Fibroblast of skin of abdomen (primary cell): ENCODE results near the gene PRKCE.

ENCODE experiments used
- DNase-seq: peaks from one replicate; pipeline ENCODE4 v3.0.0-alpha.2; 2013

The PRKCE gene

DNA sequence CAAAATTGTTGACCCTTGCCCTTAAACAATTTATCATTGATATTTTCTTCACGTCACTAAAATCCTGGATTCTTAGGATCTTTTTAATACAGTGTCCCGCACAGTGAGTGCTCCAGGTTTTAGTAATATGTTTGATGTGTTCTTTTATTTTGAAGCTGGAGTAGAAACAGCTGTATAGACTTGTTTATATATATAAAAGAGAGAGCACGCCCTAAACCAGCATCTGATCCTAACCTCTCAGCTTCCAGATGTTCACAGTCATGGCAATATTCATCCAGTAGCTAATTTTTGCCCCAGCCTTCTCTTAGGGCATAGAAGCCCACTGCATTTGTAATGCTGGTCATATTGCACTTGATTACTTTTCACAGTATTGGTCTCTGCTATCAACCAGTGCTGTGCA is 475.7 kb downstream of the PRKCE start:
- DNase-seq, result no peak

DNA sequence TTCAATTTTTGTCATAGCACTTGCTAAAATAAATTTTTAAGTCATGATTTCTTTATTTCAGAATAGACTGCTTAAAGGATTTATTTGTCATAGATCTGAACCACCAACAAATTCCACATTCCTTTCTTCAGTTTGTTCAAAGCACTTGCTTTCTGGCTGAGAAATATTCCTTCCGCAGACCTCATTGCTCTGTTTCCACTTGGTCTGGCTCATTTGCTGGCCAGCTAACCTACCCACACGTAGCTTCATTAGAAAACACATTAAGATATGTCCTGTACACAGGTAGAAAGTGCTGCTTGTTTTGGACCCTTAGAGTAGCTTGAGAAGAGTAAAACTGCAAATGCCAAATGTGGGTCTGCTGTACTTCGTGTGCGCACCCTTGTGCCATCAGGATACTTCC is 479.0 kb downstream of the PRKCE start:
- DNase-seq, result no peak

- no peak for DNase-seq
These were observed 481.5 kb downstream of the PRKCE start for GRCh38 chr2:46132996-46133395.

GRCh38 chr2:46134531-46135227 is 483.2 kb downstream of the PRKCE start:
- DNase-seq, result peak; percentile 42

DNA sequence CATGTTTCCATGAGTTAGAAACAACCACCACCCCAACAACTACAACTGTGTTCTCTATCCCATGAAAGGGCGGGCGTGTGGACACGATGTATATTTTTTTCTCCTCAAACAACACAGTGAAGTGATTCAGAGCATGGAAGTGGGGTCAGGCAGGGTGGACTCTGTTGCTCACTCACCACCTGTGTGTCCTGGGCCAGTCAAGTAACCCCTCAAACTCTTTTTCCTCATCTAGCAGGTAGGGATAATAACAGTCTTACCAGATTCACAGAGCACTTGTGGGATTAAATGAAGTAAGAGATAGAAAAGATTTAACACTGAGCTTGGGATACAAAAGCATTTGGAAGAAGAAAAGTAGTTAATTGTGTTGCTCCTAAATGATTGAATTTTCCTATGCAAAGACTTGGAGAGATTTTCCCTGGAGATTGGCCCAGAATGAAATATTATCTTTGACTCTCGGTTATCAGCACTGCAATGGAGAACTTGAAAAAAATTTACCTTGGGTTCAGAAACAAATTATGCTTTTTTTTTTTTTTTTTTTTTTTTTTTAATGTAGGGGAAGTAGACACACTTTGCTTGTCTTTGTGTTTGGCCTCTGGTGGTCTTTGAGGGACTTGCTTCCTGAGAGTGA is 483.9 kb downstream of the PRKCE start:
- DNase-seq, result no peak

GRCh38 chr2:46135958-46136357 is 484.5 kb downstream of the PRKCE start:
- DNase-seq, result peak; percentile 16

GRCh38 chr2:46136481-46136880 is 485.0 kb downstream of the PRKCE start:
- DNase-seq, result no peak

- DNase-seq, result no peak
These were observed 485.5 kb downstream of the PRKCE start for GRCh38 chr2:46136953-46137352.

GRCh38 chr2:46142546-46143428 is 491.3 kb downstream of the PRKCE start:
- DNase-seq, result no peak

- no peak for DNase-seq
These were observed 492.1 kb downstream of the PRKCE start for GRCh38 chr2:46143429-46144132.

- no peak for DNase-seq
These were observed 492.8 kb downstream of the PRKCE start for GRCh38 chr2:46144133-46144800.

DNA sequence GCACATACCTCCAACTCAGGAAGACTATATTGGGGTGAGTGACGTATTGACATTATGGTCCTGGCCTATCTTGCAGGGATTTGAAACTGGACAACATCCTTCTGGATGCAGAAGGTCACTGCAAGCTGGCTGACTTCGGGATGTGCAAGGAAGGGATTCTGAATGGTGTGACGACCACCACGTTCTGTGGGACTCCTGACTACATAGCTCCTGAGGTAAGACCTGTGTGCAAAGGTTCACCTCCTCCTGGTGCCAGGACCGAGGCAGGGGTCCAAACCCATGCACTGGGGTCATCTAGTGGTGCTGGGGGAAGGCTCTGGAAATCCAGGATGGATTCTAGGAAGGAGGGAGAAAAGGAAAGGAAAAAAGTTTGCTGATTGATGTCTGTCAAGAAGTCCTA is 493.5 kb downstream of the PRKCE start:
- no peak for DNase-seq

DNA sequence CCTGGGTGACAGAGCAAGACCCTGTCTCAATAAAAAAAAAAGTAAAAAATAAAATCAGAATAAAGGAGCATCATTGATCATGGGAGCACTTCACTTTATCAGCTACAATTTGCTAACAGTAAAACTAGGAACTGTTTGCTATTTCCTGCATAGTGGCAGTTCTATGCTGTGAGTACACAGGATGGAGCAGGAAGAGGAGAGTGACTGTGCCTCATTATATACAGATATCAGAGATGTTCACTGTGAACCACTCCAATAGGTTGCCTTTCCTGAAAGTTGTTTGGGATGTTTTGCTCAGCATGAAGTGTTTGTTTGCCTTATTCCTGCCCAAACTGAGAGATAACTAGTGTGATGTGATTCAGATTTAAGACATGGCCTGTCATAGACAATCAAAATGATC is 494.4 kb downstream of the PRKCE start:
- no peak for DNase-seq

GRCh38 chr2:46146866-46147502 is 495.5 kb downstream of the PRKCE start:
- no peak for DNase-seq

DNA sequence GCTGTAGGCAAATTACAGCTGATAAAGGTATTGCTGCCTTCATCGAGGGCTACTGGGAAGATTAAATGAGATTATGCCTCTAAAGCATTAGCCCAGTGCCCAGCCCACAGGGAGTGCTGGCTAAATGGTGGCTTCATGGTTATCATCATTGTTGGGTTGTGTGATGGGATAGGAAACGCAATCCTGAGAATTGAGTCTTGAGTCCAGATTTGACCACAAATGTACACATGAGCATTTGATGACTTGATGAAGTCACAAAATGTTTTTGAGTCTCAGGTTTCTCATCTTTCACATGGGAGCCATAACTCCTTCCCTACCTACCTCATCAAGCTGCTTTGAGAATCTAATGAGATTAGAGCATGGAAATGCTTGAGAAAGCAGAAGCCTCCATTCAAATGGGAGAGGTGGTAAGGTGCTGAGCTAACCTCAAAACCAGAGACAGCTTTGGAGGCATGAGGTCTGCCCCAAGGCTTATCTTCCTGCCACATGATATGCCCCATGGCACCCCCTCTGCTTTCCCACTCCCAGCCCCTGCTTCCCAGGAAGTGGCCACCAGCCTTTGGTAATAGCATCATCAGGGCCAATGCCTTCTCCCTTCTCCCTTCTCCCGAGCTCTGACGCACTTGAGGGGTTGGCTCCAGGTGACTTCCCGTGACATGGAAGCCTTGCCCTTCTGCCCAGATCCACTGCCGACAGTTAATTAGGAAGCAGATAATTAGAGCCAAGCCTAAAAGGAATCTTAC is 496.3 kb downstream of the PRKCE start:
- no peak for DNase-seq

- DNase-seq, result no peak
These were observed 496.9 kb downstream of the PRKCE start for GRCh38 chr2:46148369-46148736.

GRCh38 chr2:46150445-46150955 is 499.0 kb downstream of the PRKCE start:
- DNase-seq, result no peak

DNA sequence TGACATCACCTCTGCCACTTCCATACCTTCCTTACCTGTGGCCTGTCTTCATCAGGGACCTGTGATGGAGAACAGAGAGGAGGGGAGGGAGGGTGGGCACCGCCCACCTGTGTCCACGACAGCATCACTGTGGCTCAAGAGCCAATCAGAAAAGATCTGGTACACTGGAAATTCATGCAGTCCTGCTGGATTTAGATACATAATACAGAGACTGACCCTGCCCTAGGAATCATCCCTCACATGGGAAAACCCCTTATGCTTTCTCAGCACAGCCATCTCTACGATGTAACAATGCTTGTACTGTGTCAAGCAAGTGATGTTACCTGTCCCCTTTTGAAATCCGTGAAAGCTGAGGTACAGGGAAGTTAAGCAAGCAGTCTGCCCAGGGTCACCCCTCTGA is 500.1 kb downstream of the PRKCE start:
- no peak for DNase-seq

GRCh38 chr2:46153996-46154753 is 502.7 kb downstream of the PRKCE start:
- no peak for DNase-seq
